ENCODE measurements around the gene TRIML1.

DNA sequence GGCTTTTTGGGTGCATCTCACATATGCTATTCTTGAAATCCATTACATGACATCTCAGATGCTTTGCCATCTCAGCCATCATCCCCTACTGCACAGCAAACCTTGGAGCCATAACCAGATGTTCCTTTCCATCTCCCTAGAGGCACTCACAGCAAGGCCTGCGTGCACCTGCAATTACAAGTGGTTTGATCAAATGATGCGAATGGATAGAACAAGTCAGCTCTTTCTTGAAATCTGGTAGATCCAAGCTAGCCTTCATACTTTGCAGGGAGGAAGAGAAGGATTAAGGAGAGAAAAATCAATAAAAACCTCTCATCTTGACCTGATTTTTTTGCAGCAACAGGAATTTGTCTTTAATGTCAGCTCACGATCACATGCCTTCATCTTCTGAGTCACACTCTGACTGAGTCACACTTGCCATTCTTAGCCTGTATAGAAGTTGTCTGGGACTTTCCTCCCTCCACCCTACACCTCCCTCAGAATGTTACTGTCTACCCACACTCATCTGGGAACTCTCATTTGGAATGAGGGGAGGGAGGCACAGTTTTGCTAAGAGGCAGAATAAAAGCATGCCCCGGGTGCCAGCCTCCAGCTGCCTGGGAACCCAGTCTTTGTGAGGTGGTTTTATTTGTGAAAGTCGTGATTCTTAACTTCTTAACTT is 11.9 kb upstream of the TRIML1 start:
- TF ChIP-seq, protein P1, sequence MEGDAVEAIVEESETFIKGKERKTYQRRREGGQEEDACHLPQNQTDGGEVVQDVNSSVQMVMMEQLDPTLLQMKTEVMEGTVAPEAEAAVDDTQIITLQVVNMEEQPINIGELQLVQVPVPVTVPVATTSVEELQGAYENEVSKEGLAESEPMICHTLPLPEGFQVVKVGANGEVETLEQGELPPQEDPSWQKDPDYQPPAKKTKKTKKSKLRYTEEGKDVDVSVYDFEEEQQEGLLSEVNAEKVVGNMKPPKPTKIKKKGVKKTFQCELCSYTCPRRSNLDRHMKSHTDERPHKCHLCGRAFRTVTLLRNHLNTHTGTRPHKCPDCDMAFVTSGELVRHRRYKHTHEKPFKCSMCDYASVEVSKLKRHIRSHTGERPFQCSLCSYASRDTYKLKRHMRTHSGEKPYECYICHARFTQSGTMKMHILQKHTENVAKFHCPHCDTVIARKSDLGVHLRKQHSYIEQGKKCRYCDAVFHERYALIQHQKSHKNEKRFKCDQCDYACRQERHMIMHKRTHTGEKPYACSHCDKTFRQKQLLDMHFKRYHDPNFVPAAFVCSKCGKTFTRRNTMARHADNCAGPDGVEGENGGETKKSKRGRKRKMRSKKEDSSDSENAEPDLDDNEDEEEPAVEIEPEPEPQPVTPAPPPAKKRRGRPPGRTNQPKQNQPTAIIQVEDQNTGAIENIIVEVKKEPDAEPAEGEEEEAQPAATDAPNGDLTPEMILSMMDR (IDR thresholded peaks at IDR 0.05) = no peak
- TF ChIP-seq POLR2A (IDR thresholded peaks at IDR 0.05) (no peak), EP300 (IDR thresholded peaks at IDR 0.05) (no peak)

All from ovary (tissue), 3 donors.